ENCODE measurements around the gene KIF3B.

GRCh38 chr20:32332614-32333013 is 55.2 kb downstream of the KIF3B start:
- TF ChIP-seq POLR2A (IDR thresholded peaks at IDR 0.05), result no peak
- no peak for TF ChIP-seq CTCF (IDR thresholded peaks at IDR 0.05)
- TF ChIP-seq EP300 (IDR thresholded peaks at IDR 0.05), result no peak
